CD4-positive, alpha-beta T cell treated with Interleukin-1 beta for 1 hour (primary cell): ENCODE measurements around the gene ERC2.
A peak's percentile ranks its signal among the peaks of the same experiment; 100 is the strongest.

Experiments
- DNase-seq, 2 donors: peaks; one replicate each; pipeline ENCODE4 v3.0.0-alpha.2; 2020 to 2022

The ERC2 gene

GRCh38 chr3:55691141-55691540 is 777.1 kb downstream of the ERC2 start:
- no peak for DNase-seq

GRCh38 chr3:55690726-55691125 is 777.5 kb downstream of the ERC2 start:
- no peak for DNase-seq

- no peak for DNase-seq
Measured at GRCh38 chr3:55690177-55690576, 778.1 kb downstream of the ERC2 start.

GRCh38 chr3:55688154-55688553 is 780.1 kb downstream of the ERC2 start:
- DNase-seq: no peak

- no peak for DNase-seq
Measured at GRCh38 chr3:55687526-55687925, 780.7 kb downstream of the ERC2 start.

GRCh38 chr3:55686426-55687254 is 781.6 kb downstream of the ERC2 start:
- DNase-seq: no peak

GRCh38 chr3:55683666-55684270 is 784.5 kb downstream of the ERC2 start:
- DNase-seq: no peak

GRCh38 chr3:55682461-55682860 is 785.8 kb downstream of the ERC2 start:
- no peak for DNase-seq

- no peak for DNase-seq
Measured at GRCh38 chr3:55678546-55679216, 789.6 kb downstream of the ERC2 start.

GRCh38 chr3:55676643-55677042 is 791.6 kb downstream of the ERC2 start:
- DNase-seq: no peak

- no peak for DNase-seq
Measured at GRCh38 chr3:55675478-55675877, 792.8 kb downstream of the ERC2 start.

GRCh38 chr3:55673764-55674163 is 794.5 kb downstream of the ERC2 start:
- DNase-seq: no peak

- DNase-seq: no peak
Measured at GRCh38 chr3:55669133-55669532, 799.1 kb downstream of the ERC2 start.

GRCh38 chr3:55668359-55668758 is 799.9 kb downstream of the ERC2 start:
- DNase-seq: no peak

- DNase-seq: peak in 1 of 2 donors; percentile 29
Measured at GRCh38 chr3:55664387-55664786, 803.9 kb downstream of the ERC2 start.

GRCh38 chr3:55662683-55663082 is 805.6 kb downstream of the ERC2 start:
- no peak for DNase-seq

- no peak for DNase-seq
Measured at GRCh38 chr3:55661571-55661970, 806.7 kb downstream of the ERC2 start.

- no peak for DNase-seq
Measured at GRCh38 chr3:55661141-55661540, 807.1 kb downstream of the ERC2 start.

GRCh38 chr3:55660642-55661041 is 807.6 kb downstream of the ERC2 start:
- no peak for DNase-seq

- DNase-seq: no peak
Measured at GRCh38 chr3:55659701-55660100, 808.6 kb downstream of the ERC2 start.

GRCh38 chr3:55658690-55659562 is 809.3 kb downstream of the ERC2 start:
- no peak for DNase-seq

- no peak for DNase-seq
Measured at GRCh38 chr3:55658270-55658669, 810.0 kb downstream of the ERC2 start.

- DNase-seq: no peak
Measured at GRCh38 chr3:55655544-55655943, 812.7 kb downstream of the ERC2 start.
